ENCODE results near the gene MRPS18A.

Gene MRPS18A

DNA sequence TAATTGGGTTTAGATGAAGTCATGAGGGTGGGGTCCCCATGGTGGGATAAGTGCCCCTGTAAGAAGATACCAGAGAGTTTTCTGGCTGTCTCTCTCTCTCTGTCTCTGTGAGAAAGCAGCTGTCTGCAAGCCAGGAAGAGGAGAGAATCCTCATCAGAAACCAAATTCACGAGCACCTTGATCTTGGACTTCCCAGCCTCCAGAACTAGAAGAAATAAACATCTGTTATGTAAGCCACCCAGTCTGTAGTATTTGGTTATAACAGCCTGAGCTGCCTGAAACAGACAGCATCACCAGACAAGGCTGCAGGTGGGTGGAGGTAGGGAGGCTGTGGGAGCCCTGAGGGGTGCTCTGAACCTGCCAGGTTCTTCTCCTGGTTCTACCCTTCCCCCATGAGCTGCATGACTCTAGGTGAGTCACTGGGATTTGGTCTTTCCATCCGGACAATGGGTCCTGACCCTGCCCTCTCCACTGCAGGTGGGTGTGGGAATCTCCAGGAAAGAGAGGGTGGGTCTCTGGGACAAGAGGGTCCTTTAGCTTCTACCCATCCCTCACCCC lies 48.1 kb upstream of the MRPS18A start:
- TF ChIP-seq, protein P1, sequence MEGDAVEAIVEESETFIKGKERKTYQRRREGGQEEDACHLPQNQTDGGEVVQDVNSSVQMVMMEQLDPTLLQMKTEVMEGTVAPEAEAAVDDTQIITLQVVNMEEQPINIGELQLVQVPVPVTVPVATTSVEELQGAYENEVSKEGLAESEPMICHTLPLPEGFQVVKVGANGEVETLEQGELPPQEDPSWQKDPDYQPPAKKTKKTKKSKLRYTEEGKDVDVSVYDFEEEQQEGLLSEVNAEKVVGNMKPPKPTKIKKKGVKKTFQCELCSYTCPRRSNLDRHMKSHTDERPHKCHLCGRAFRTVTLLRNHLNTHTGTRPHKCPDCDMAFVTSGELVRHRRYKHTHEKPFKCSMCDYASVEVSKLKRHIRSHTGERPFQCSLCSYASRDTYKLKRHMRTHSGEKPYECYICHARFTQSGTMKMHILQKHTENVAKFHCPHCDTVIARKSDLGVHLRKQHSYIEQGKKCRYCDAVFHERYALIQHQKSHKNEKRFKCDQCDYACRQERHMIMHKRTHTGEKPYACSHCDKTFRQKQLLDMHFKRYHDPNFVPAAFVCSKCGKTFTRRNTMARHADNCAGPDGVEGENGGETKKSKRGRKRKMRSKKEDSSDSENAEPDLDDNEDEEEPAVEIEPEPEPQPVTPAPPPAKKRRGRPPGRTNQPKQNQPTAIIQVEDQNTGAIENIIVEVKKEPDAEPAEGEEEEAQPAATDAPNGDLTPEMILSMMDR (IDR thresholded peaks at IDR 0.05; ENCODE audit: insufficient read depth, low read length, poor library complexity, severe bottlenecking) = no peak
- no peak for TF ChIP-seq EZH2phosphoT487 (conservative IDR thresholded peaks at IDR 0.05; ENCODE audit: low read length)
- Histone ChIP-seq H3K79me2 (ENCODE audit: insufficient read depth, low read length) (no peaks in the 10 kb centered on the region), H3K9ac (ENCODE audit: low read length) (no peak overlapping the region), H3K36me3 (ENCODE audit: low read length) (peaks cover 10% of the 10 kb centered on the region), H3F3A (ENCODE audit: insufficient read depth) (0 out of 2 replicates have a peak, but pooled peaks cover 8% of the 10 kb centered on the region), H4K20me1 (ENCODE audit: low read depth, low read length) (no peaks in the 10 kb centered on the region), H3K4me3 (ENCODE audit: insufficient read depth, low read length, poor library complexity, severe bottlenecking) (no peak overlapping the region), H3K9me3 (ENCODE audit: insufficient read depth, low read length) (peaks cover 7% of the 10 kb centered on the region; the same call in 1 of the 2 replicates), H3K9me2 (replicated peaks; ENCODE audit: insufficient read depth, low read length) (no peaks in the 10 kb centered on the region), H3K4me2 (ENCODE audit: low read depth, low read length, poor library complexity, severe bottlenecking) (no peak overlapping the region), H3K27me3 (ENCODE audit: low read length) (no peaks in the 10 kb centered on the region), H3K27ac (ENCODE audit: low read depth, low read length) (no peak overlapping the region), H2AFZ (ENCODE audit: low read depth, low read length, severe bottlenecking) (no peak overlapping the region)

DNA sequence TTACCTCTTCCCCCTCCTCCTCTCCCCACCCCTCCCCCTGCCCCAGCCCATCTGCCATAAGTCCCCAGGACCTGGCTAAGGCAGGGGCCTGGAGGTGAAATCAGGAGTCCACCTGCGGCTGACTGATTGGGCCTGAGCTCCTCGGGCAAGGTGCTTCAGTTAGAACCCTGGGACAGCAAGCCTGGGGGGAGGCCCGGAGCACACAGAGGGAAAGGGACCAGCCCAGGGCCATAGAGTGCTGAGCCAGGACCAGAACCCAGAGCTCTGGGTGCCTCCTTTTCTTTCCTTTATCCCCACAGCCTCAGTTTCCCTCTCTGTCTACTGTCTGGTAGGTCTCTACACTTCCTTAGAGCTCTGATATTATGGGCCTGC lies 46.7 kb upstream of the MRPS18A start:
- H3K36me3 ChIP-seq (ENCODE audit: low read length) = peaks cover 12% of the 10 kb centered on the region
- no peak for TF ChIP-seq EZH2phosphoT487 (conservative IDR thresholded peaks at IDR 0.05; ENCODE audit: low read length)
- TF ChIP-seq, protein P1 (IDR thresholded peaks at IDR 0.05; ENCODE audit: insufficient read depth, low read length, poor library complexity, severe bottlenecking) = no peak
- H3K9me3 ChIP-seq (ENCODE audit: insufficient read depth, low read length) = peaks cover 8% of the 10 kb centered on the region; the same call in 1 of the 2 replicates
- H3F3A ChIP-seq (ENCODE audit: insufficient read depth) = 0 out of 2 replicates have a peak, but pooled peaks cover 6% of the 10 kb centered on the region
- no peaks in the 10 kb centered on the region for H4K20me1 ChIP-seq (ENCODE audit: low read depth, low read length)
- no peak overlapping the region for H3K4me2 ChIP-seq (ENCODE audit: low read depth, low read length, poor library complexity, severe bottlenecking)
- H3K79me2 ChIP-seq (ENCODE audit: insufficient read depth, low read length) = no peaks in the 10 kb centered on the region
- no peaks in the 10 kb centered on the region for H3K9me2 ChIP-seq (replicated peaks; ENCODE audit: insufficient read depth, low read length)
- no peaks in the 10 kb centered on the region for H3K27me3 ChIP-seq (ENCODE audit: low read length)
- H2AFZ ChIP-seq (ENCODE audit: low read depth, low read length, severe bottlenecking) = no peak overlapping the region
- H3K9ac ChIP-seq (ENCODE audit: low read length) = no peak overlapping the region
- no peak overlapping the region for H3K27ac ChIP-seq (ENCODE audit: low read depth, low read length)
- H3K4me3 ChIP-seq (ENCODE audit: insufficient read depth, low read length, poor library complexity, severe bottlenecking) = no peak overlapping the region

DNA sequence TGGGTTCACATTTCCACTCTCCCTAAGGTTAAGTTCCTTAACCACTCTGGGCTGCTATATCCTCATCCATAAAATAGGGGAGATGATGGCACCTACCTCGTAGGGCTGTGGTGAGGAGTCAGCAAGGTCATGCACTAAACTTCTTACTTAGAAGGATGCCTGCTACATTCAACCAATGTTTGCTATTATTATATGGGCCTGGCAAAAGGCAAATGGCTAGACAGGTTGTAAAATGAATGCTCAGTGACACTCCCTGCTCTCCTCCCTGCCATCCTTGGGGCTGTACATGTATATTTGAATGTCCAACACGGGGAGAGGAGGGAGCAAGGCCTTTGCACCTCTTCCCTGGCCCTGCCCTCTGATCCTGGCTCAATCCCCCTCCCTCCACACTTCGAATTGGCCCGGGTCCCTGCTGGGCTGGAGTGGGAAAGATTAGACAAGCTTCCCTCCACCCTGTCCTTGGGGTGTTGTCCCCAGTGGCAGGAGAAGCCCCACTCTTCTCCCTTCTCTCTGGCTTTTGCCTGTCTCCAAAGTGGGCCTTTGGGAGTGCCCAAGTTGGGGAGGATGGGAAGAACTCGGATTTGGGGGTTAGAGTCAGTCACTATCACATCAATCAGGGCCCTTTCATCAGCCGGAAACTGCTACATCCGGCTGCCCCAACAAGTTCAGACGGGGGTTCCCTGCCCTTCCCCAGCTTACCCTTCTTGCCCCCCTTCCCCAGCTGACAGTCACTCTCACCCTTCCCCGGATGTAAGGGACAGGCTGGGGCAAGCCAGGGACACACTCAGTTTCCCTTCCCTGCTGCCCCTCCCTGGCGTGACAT lies 46.1 kb upstream of the MRPS18A start:
- Histone ChIP-seq H3K4me3 (ENCODE audit: insufficient read depth, low read length, poor library complexity, severe bottlenecking) (no peak overlapping the region), H3K4me2 (ENCODE audit: low read depth, low read length, poor library complexity, severe bottlenecking) (no peak overlapping the region), H3K9me3 (ENCODE audit: insufficient read depth, low read length) (peaks cover 8% of the 10 kb centered on the region; the same call in 1 of the 2 replicates), H3K9me2 (replicated peaks; ENCODE audit: insufficient read depth, low read length) (no peaks in the 10 kb centered on the region), H3K9ac (ENCODE audit: low read length) (no peak overlapping the region), H3K36me3 (ENCODE audit: low read length) (peaks cover 12% of the 10 kb centered on the region), H4K20me1 (ENCODE audit: low read depth, low read length) (no peaks in the 10 kb centered on the region), H3F3A (ENCODE audit: insufficient read depth) (0 out of 2 replicates have a peak, but pooled peaks cover 5% of the 10 kb centered on the region), H3K27me3 (ENCODE audit: low read length) (no peaks in the 10 kb centered on the region), H3K27ac (ENCODE audit: low read depth, low read length) (no peak overlapping the region), H2AFZ (ENCODE audit: low read depth, low read length, severe bottlenecking) (no peak overlapping the region), H3K79me2 (ENCODE audit: insufficient read depth, low read length) (no peaks in the 10 kb centered on the region)
- no peak for TF ChIP-seq EZH2phosphoT487 (conservative IDR thresholded peaks at IDR 0.05; ENCODE audit: low read length)
- TF ChIP-seq, protein P1 (IDR thresholded peaks at IDR 0.05; ENCODE audit: insufficient read depth, low read length, poor library complexity, severe bottlenecking) = no peak
